AML-193 (cell line): ENCODE results near the gene DDI2.

Experiments used
- DNase-seq, 2 experiments: peaks; one replicate each; lab custom pipeline; 2025; lab: John Stamatoyannopoulos, UW

The DDI2 gene

GRCh38 chr1:15605398-15606383 lies 11.6 kb upstream of the DDI2 start:
- DNase-seq: no peak

- DNase-seq: no peak
These were observed 7.6 kb upstream of the DDI2 start for GRCh38 chr1:15609631-15610030.

GRCh38 chr1:15610167-15610566 lies 7.1 kb upstream of the DDI2 start:
- no peak for DNase-seq

- no peak for DNase-seq
These were observed 685 bp upstream of the DDI2 start for GRCh38 chr1:15616373-15617172.

- DNase-seq: no peak
These were observed 908 bp downstream of the DDI2 start for GRCh38 chr1:15618077-15618654.

- DNase-seq: no peak
These were observed 1.6 kb downstream of the DDI2 start for GRCh38 chr1:15618655-15619525.

GRCh38 chr1:15620155-15620545 lies 2.9 kb downstream of the DDI2 start:
- DNase-seq: no peak

GRCh38 chr1:15620902-15621682 lies 3.8 kb downstream of the DDI2 start:
- no peak for DNase-seq

- no peak for DNase-seq
These were observed 4.7 kb downstream of the DDI2 start for GRCh38 chr1:15621975-15622374.

- no peak for DNase-seq
These were observed 5.6 kb downstream of the DDI2 start for GRCh38 chr1:15622712-15623373.

GRCh38 chr1:15623435-15623834 lies 6.2 kb downstream of the DDI2 start:
- no peak for DNase-seq

GRCh38 chr1:15624133-15624714 lies 7.0 kb downstream of the DDI2 start:
- no peak for DNase-seq

- DNase-seq: no peak
These were observed 8.0 kb downstream of the DDI2 start for GRCh38 chr1:15625056-15625917.

GRCh38 chr1:15626269-15626950 lies 9.2 kb downstream of the DDI2 start:
- DNase-seq: no peak

- no peak for DNase-seq
These were observed 10.2 kb downstream of the DDI2 start for GRCh38 chr1:15627343-15627988.

GRCh38 chr1:15628003-15628402 lies 10.7 kb downstream of the DDI2 start:
- DNase-seq: no peak

- no peak for DNase-seq
These were observed 16.6 kb downstream of the DDI2 start for GRCh38 chr1:15633756-15634420.
